Measurements from ENCODE around the gene CCDC142. TPM values are rescaled to one million over a fixed set of nuclear protein-coding genes. Genes with fewer than 3 reads are reported as not detected.

The CCDC142 gene
- total and polyA plus RNA-seq, 2 of the 8 experiments (the other 6 are each of a cell fraction or from before 2014, with no cell fraction given) = 6.0 to 10.7 TPM

- Histone ChIP-seq H3K9me3 (ENCODE audit: insufficient read depth in 2 of 2, low read depth in 1 of 2, low read length in 1 of 2) (no peaks in the 10 kb centered on the region), H2BK20ac (ENCODE audit: low read length) (no peak overlapping the region), H3K4ac (replicated peaks; ENCODE audit: insufficient read length, low read depth, low read length) (peak overlapping the region; percentile 36), H3K4me3 (ENCODE audit: extremely low read depth in 1 of 4, insufficient read depth in 2 of 4, low read depth in 3 of 4, low read length in 4 of 4) (peak overlapping the region; percentile 64 to 84 (median 84)), H3K23me2 (ENCODE audit: low read depth, low read length) (peaks cover 16% of the 10 kb centered on the region; the same call in 1 of the 2 replicates), H3K18ac (ENCODE audit: extremely low read depth, low read length) (peak overlapping the region; percentile 96; the same call in 1 of the 2 replicates), H2BK5ac (ENCODE audit: low read depth, low read length) (peak overlapping the region; percentile 94), H3K14ac (ENCODE audit: insufficient read length) (no peak overlapping the region), H2AK5ac (ENCODE audit: low read depth, low read length) (no peak overlapping the region), H3K56ac (replicated peaks; ENCODE audit: insufficient read length, low read depth, low read length) (peak overlapping the region; percentile 70), H2BK120ac (replicated peaks; ENCODE audit: low read depth, low read length) (no peak overlapping the region), H2BK12ac (ENCODE audit: low read depth, low read length) (no peak overlapping the region), H3K79me1 (ENCODE audit: low read depth, low read length) (no peaks in the 10 kb centered on the region; the same call in 1 of the 2 replicates), H3K36me3 (ENCODE audit: control insufficient read depth in 2 of 4, insufficient read depth in 4 of 4, low read length in 3 of 4) (peaks cover 0 to 6% (median 0%) of the 10 kb centered on the region in 4 experiments; a peak in 1 of 8 replicates), H4K8ac (ENCODE audit: extremely low read depth, insufficient read depth, low read length) (no peak overlapping the region; the same call in 1 of the 2 replicates), H3K4me2 (ENCODE audit: insufficient read depth in 1 of 2, low read depth in 2 of 2, low read length in 2 of 2) (peak overlapping the region; percentile 91 to 93), H2BK15ac (ENCODE audit: low read length) (no peak overlapping the region; the same call in 1 of the 2 replicates), H4K5ac (ENCODE audit: insufficient read length, low read depth, low read length) (peak overlapping the region; percentile 81), H4K20me1 (replicated peaks in 1 of 2; ENCODE audit: control insufficient read depth in 1 of 2, insufficient read depth in 2 of 2, low read length in 2 of 2) (no peaks in the 10 kb centered on the region), H4K91ac (replicated peaks; ENCODE audit: insufficient read length, low read length) (peak overlapping the region; percentile 63), H3K23ac (ENCODE audit: insufficient read length) (no peak overlapping the region), H3K27ac (ENCODE audit: low read depth, low read length) (peak overlapping the region; percentile 57), H3K27me3 (replicated peaks in 1 of 4; ENCODE audit: control insufficient read depth in 3 of 4, extremely low read depth in 1 of 4, insufficient read depth in 3 of 4, low read length in 3 of 4) (no peaks in the 10 kb centered on the region), H3K4me1 (replicated peaks in 1 of 4; ENCODE audit: control insufficient read depth in 3 of 4, insufficient read depth in 4 of 4, low read length in 3 of 4) (peaks cover 0 to 10% (median 2%) of the 10 kb centered on the region in 4 experiments; a peak in 5 of 7 replicates), H3K79me2 (ENCODE audit: control insufficient read depth in 1 of 2, insufficient read depth in 2 of 2, low read length in 2 of 2) (peaks cover 0 to 9% of the 10 kb centered on the region in 2 experiments; a peak in 1 of 4 replicates), H3K9ac (replicated peaks in 1 of 4; ENCODE audit: extremely low read depth in 1 of 4, low read depth in 3 of 4, low read length in 3 of 4) (peak overlapping the region; percentile 19 to 92 (median 82); a peak in 6 of 7 replicates), H2AFZ (ENCODE audit: low read length) (no peak overlapping the region)
- ChIA-PET POLR2A (ENCODE audit: partially characterized antibody) (interaction anchor here (0.9 to 10.5 kb wide), 14 partner anchors 9 to 275 kb away, joined by 3 to 89 read pairs (median 7); partner anchors contain the start of genes C2orf81, CCDC142, LBX2 and MRPL53), CTCF (ENCODE audit: partially characterized antibody) (interaction anchor here (0.7 to 10.5 kb wide), 8 partner anchors 9 to 195 kb away, joined by 3 to 86 read pairs (median 10); partner anchors contain the start of genes CCDC142, MRPL53 and TTC31)
- DNase-seq (ENCODE audit: low read depth in 1 of 2, low spot score in 2 of 2) (no peak), FAIRE-seq (no peak)
- WGBS, 2 experiments (ENCODE audit: extremely low coverage in 1 of 2, insufficient coverage in 1 of 2, insufficient read length in 1 of 2, insufficient replicate concordance in 2 of 2, low coverage in 1 of 2, low lambda C conversion rate in 2 of 2, missing lambda C conversion rate in 1 of 2) = 2% methylated on average over 26 of the region's 27 CpGs; no CpG with 5 or more reads in 1 of the 2 experiments
- TF ChIP-seq ASH2L (IDR thresholded peaks at IDR 0.05; ENCODE audit: low read length) = peak; percentile 6
- TF ChIP-seq FOSL1 (IDR thresholded peaks at IDR 0.05; ENCODE audit: insufficient read depth, low read depth, low read length) = no peak
- TF ChIP-seq GTF2F1 (IDR thresholded peaks at IDR 0.05; ENCODE audit: borderline replicate concordance, low read depth, low read length) = no peak
- TF ChIP-seq TAF1 (IDR thresholded peaks at IDR 0.05; ENCODE audit: low read depth, low read length) = peak; percentile 70; the same call in 1 of the 2 replicates
- TF ChIP-seq KDM4A (IDR thresholded peaks at IDR 0.05; ENCODE audit: low read depth, low read length, severe bottlenecking) = peak; percentile 30
- TF ChIP-seq MAX (IDR thresholded peaks at IDR 0.05) = no peak
- no peak for TF ChIP-seq BRCA1 (IDR thresholded peaks at IDR 0.05; ENCODE audit: low read depth, low read length)
- TF ChIP-seq RAD21 (IDR thresholded peaks at IDR 0.05 in 1 of 2, conservative IDR thresholded peaks at IDR 0.05 in 1 of 2; ENCODE audit: low read depth in 2 of 2, low read length in 2 of 2) = no peak
- no peak for TF ChIP-seq MAFK (IDR thresholded peaks at IDR 0.05; ENCODE audit: low read depth, low read length)
- TF ChIP-seq RBBP5 (IDR thresholded peaks at IDR 0.05; ENCODE audit: borderline replicate concordance, low read depth, low read length) = peak; percentile 33; the same call in 1 of the 2 replicates
- no peak for TF ChIP-seq SP1 (IDR thresholded peaks at IDR 0.05; ENCODE audit: low read depth, low read length)
- TF ChIP-seq TAF7 (optimal IDR thresholded peaks at IDR 0.05; ENCODE audit: borderline replicate concordance, low read depth, low read length) = no peak
- peak in 1 of 2 experiments; percentile 53; a peak in 2 of 3 replicates for TF ChIP-seq POLR2A (IDR thresholded peaks at IDR 0.05; ENCODE audit: control extremely low read depth in 1 of 2, low read depth in 2 of 2, low read length in 2 of 2)
These were observed 25.7 kb downstream of the CCDC142 start for GRCh38 chr2:74457129-74457548.

All from H1 (cell line).